Right lobe of liver (tissue), 6 donors: ENCODE results near the gene SOS2. TPM values are rescaled to one million over a fixed set of nuclear protein-coding genes. Genes with fewer than 3 reads are reported as not detected.

Source experiments
- ATAC-seq, 4 donors: fragments of 200-7000 bp; cut with Tn5 transposase; one replicate each; pipeline ENCODE4 v1.9.1; 2020; ENCODE audit warnings: mild to moderate bottlenecking in 4 of 4, moderate library complexity in 4 of 4
- DNase-seq, 3 donors: peaks; one replicate each; pipeline ENCODE4 v3.0.0-alpha.2; 2020
- H3K27ac ChIP-seq, 3 donors: fragments of 200-600 bp; one replicate each; pipeline ENCODE4 v1.8.0; 2022
- H3K27me3 ChIP-seq, 2 donors: fragments of 200-600 bp; one replicate each; pipeline ENCODE4 v1.8.0; 2022
- H3K36me3 ChIP-seq, 4 donors: fragments of 200-600 bp; sonication (generic) in 1 of 4; one replicate each; pipeline versions ENCODE4 v1.5.1 to v1.8.0; 2017 to 2022; ENCODE audit warnings: control low read depth in 1 of 4
- H3K4me1 ChIP-seq, 4 donors: fragments of 200-600 bp; sonication (generic) in 1 of 4; one replicate each; pipeline versions ENCODE4 v1.5.1 to v1.8.0; 2017 to 2022; ENCODE audit warnings: control low read depth in 1 of 4
- H3K4me3 ChIP-seq, 3 donors: fragments of 200-600 bp; one replicate each; pipeline ENCODE4 v1.8.0; 2022
- H3K9me3 ChIP-seq, 4 donors: fragments of 200-600 bp; sonication (generic) in 1 of 4; one replicate each; pipeline versions ENCODE4 v1.5.1 to v1.8.0; 2017 to 2022; ENCODE audit warnings: control low read depth in 1 of 4
- CTCF ChIP-seq, 4 donors: fragments of 200-600 bp in 3 of 4; fragments of 450-650 bp in 1 of 4; IDR thresholded peaks; one replicate each; pipeline versions ENCODE4 v1.5.1 to v1.8.0; 2016 to 2022; ENCODE audit warnings: antibody characterized with exemption in 4 of 4, mild to moderate bottlenecking in 2 of 4
- POLR2A ChIP-seq: fragments of 450-650 bp; IDR thresholded peaks from one replicate; pipeline ENCODE4 v1.6.1; 2017; ENCODE audit warnings: antibody characterized with exemption, mild to moderate bottlenecking
- WGBS: methylation state at CpG from one replicate; pipeline ENCODE4 v1.1.6; 2018; ENCODE audit warnings: low coverage, low lambda C conversion rate; ENCODE audit not compliant: insufficient coverage; ENCODE audit errors: missing lambda C conversion rate; 5-methylcytosine and 5-hydroxymethylcytosine counted together
- intact Hi-C, 2 donors: fragments of 100-400 bp; cut with DNase I; formaldehyde crosslinking; loops; one replicate each; pipeline versions ENCODE4 v1.11.2 to v1.14.1; 2022
- total RNA-seq, 6 experiments: library from RNA; depleted of rRNA in 2 of 6; stranded (reverse); fragments of >200 nt in 2 of 6; fragmentation: NEBNext Ultra II Directional in 3 of 6; extraction: Animal tissue kit (Norgen Biotek cat#: 25700) in 3 of 6; gene quantifications; one replicate each; pipeline versions ENCODE4 v1.1.0 to v1.2.4, GENCODE V29; 2016 to 2023
- donor health status: DM: no; HTN: yes; CAD: no.
- donor health status: DM: no; HTN: no; CAD: no.
- donor health status: DM: no; HTN: no; CAD: no.
- donor health status: DM: no; HTN: yes; CAD: no.
- donor health status: DM: no; HTN: yes; CAD: no.

Gene SOS2
- total RNA-seq, 6 experiments from 2014 or later: 9.0 to 12.4 (median 10.3) TPM

GRCh38 chr14:50222055-50222613 lies 9.2 kb downstream of the SOS2 start:
- Histone ChIP-seq H3K4me3 (no peak overlapping the region), H3K9me3 (no peaks in the 10 kb centered on the region), H3K4me1 (peaks cover 0 to 22% (median 4%) of the 10 kb centered on the region in 4 donors), H3K27ac (no peak overlapping the region), H3K36me3 (no peaks in the 10 kb centered on the region), H3K27me3 (no peaks in the 10 kb centered on the region)
- TF ChIP-seq CTCF (IDR thresholded peaks at IDR 0.05): no peak
- no peak for TF ChIP-seq POLR2A
- ATAC-seq: no peak
- intact Hi-C loops: no loop called here
- no peak for DNase-seq
- WGBS: 91% methylated on average over 1 of the region's 1 CpG

DNA sequence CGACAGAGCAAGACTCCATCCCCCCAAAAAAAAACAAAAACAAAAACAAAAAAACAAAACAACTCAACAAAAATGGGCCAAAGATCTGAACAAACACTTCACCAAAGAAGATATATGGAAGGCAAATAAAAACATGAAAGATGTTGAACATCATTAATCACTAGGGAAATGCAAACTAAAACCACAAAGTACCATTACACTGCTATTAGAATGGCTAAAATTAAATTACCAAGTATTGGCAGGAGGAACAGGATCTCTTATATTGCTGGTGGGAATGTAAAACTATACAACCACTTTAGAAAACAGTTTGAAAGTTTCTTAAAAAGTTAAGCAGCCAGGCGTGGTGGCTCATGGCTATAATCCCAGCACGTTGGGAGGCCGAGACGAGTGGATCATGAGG lies 12.9 kb downstream of the SOS2 start:
- ATAC-seq: no peak
- Histone ChIP-seq H3K4me1 (peaks cover 0 to 3% (median 0%) of the 10 kb centered on the region in 4 donors), H3K9me3 (no peaks in the 10 kb centered on the region), H3K36me3 (no peaks in the 10 kb centered on the region), H3K27ac (no peak overlapping the region), H3K4me3 (no peak overlapping the region), H3K27me3 (no peaks in the 10 kb centered on the region)
- DNase-seq: no peak
- WGBS: 60% methylated on average over 1 of the region's 5 CpGs
- TF ChIP-seq CTCF (IDR thresholded peaks at IDR 0.05): no peak
- intact Hi-C loops: no loop called here

GRCh38 chr14:50215416-50215815 lies 16.0 kb downstream of the SOS2 start:
- WGBS: 83% methylated on average over 2 of the region's 2 CpGs
- no peaks in the 10 kb centered on the region for H3K4me1 ChIP-seq
- H3K9me3 ChIP-seq: no peaks in the 10 kb centered on the region
- H3K27me3 ChIP-seq: no peaks in the 10 kb centered on the region
- ATAC-seq (no peak), DNase-seq (no peak)
- H3K27ac ChIP-seq: no peak overlapping the region
- no peak for TF ChIP-seq POLR2A
- TF ChIP-seq CTCF (IDR thresholded peaks at IDR 0.05): no peak
- H3K36me3 ChIP-seq: no peaks in the 10 kb centered on the region
- no peak overlapping the region for H3K4me3 ChIP-seq
- intact Hi-C loops: no loop called here

DNA sequence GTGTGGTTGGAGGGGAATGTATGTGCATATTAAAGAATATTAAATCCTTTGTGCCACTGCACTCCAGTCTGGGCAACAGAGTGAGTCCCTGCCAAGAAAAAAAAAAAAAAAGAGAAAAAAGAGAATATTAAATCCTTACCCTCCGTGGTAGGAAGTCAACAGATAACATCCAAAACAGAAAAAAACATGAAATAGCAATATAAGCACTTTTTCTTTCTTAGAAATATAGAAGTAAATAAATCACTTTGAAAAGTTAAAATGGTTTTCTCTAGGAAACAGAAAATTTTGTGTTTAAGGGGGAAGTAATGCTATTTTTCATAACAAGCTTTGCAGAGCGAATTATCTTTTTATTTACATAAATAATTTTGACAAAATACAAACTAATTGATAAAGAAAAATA lies 17.6 kb downstream of the SOS2 start:
- Histone ChIP-seq H3K36me3 (no peaks in the 10 kb centered on the region), H3K9me3 (no peaks in the 10 kb centered on the region), H3K27ac (no peak overlapping the region), H3K27me3 (no peaks in the 10 kb centered on the region), H3K4me3 (no peak overlapping the region), H3K4me1 (no peaks in the 10 kb centered on the region)
- DNase-seq: no peak
- WGBS: 50% methylated on average over 2 of the region's 2 CpGs
- intact Hi-C loops: no loop called here
- no peak for TF ChIP-seq POLR2A
- no peak for TF ChIP-seq CTCF (IDR thresholded peaks at IDR 0.05)
- ATAC-seq: no peak

GRCh38 chr14:50212726-50213125 lies 18.7 kb downstream of the SOS2 start:
- ATAC-seq: no peak
- Histone ChIP-seq H3K4me3 (no peak overlapping the region), H3K27ac (no peak overlapping the region), H3K36me3 (no peaks in the 10 kb centered on the region), H3K9me3 (no peaks in the 10 kb centered on the region), H3K27me3 (no peaks in the 10 kb centered on the region), H3K4me1 (no peaks in the 10 kb centered on the region)
- WGBS: 43% methylated on average over 3 of the region's 3 CpGs
- intact Hi-C loops: no loop called here
- TF ChIP-seq CTCF (IDR thresholded peaks at IDR 0.05): no peak
- TF ChIP-seq POLR2A: no peak
- DNase-seq: no peak
